ENCODE data around the gene GIPR.

GIPR gene

DNA sequence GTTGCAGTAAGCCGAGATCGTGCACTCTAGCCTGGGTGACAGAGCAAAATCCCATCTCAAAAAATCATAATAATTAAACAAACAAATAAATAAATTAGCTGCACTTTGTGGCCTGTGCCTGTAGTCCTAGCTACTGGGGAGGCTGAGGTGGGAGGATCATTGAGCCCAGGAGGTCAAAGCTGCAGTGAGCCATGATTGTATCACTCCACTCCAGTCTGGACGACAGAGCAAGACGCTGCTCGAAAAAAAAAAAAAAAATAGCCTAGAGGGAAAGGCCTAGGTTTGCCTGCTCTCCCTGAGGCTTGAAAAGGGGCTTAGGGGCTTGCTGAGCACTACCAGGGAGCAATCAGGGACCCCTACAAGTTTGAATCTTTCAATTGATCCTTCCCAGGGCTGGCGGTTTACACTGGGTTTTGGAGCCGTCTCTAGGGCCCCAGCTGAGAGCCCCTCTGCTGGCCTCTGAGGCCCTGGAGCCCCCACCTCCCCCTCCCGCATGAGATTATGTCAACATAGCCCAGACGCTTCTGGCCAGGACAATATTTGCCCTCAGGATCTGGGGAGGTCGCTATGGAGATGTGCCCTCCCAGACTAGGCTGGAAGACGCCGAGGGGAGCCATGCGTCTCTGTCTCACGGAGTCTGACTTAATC, 10.4 kb upstream of the GIPR start:
- H3K27ac ChIP-seq (ENCODE audit: low read depth, low read length) = no peak overlapping the region
- no peaks in the 10 kb centered on the region for H3K4me1 ChIP-seq (ENCODE audit: control insufficient read depth, insufficient read depth, low read length)
- H3K27me3 ChIP-seq (ENCODE audit: control insufficient read depth, insufficient read depth, low read length) = no peaks in the 10 kb centered on the region
- no peaks in the 10 kb centered on the region for H3K36me3 ChIP-seq (ENCODE audit: control insufficient read depth, insufficient read depth, low read length)
- H3K9ac ChIP-seq (ENCODE audit: low read length) = no peak overlapping the region
- no peak overlapping the region for H3K4me3 ChIP-seq (ENCODE audit: low read length)

DNA sequence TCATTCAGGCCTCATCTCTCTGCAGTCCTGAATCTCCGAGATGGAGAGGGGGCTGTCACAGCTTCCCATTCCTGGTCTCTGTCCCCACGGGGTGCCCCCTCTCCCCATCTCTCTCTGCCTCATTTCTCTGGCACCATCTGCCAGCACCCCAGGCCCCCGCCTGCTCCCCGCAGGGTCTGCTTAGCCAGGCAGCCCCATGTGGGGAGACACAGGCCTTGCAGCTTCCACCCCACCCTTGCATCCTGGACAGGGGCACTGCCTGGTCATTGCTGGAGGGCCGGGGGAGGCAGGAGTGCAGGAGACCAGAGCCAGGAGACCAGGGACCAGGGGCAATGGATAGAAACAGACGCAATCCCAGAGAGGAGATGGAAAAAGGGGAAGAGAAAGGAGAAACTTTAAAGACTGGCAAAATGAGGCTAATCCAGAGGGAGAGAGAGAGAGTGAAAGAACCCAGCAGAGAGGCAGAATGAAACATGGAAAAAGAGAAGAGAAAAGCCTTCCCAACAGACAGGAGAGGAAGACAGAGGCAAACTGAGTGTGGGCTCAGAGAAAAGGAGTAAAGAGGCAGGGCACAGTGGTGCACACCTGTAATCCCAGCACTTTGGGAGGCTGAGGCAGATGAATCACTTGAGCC, 8.8 kb upstream of the GIPR start:
- H3K27ac ChIP-seq (ENCODE audit: low read depth, low read length) = no peak overlapping the region
- no peaks in the 10 kb centered on the region for H3K36me3 ChIP-seq (ENCODE audit: control insufficient read depth, insufficient read depth, low read length)

DNA sequence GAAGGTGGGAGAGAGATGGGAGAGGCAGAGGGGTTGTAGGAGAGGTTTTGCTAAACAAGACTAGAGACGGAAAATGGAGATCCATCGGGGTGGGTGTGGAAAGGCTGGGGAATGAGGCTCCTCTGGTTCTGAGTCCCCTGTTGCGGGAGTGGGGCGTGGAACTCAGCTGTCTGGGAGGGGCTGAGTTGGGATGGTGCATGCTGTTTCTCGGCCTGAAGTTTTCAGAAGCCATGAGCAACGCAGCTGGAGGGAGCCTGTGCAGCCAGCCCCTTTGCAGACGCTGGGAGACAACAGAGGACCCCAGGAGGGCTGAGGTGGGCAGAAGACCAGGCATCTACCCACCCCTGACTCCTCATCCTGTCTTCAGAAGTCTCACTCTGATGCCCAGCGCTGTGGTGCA, 7.4 kb upstream of the GIPR start:
- H3K9ac ChIP-seq (ENCODE audit: low read length) = no peak overlapping the region
- H3K27me3 ChIP-seq (ENCODE audit: control insufficient read depth, insufficient read depth, low read length) = no peaks in the 10 kb centered on the region
- H3K27ac ChIP-seq (ENCODE audit: low read depth, low read length) = no peak overlapping the region
- H3K4me3 ChIP-seq (ENCODE audit: low read length) = no peak overlapping the region
- no peaks in the 10 kb centered on the region for H3K4me1 ChIP-seq (ENCODE audit: control insufficient read depth, insufficient read depth, low read length)
- no peaks in the 10 kb centered on the region for H3K36me3 ChIP-seq (ENCODE audit: control insufficient read depth, insufficient read depth, low read length)

More for the DNA sequence above, 8.8 kb upstream of the GIPR start:
- Histone ChIP-seq H3K4me3 (ENCODE audit: low read length) (no peak overlapping the region), H3K4me1 (ENCODE audit: control insufficient read depth, insufficient read depth, low read length) (no peaks in the 10 kb centered on the region), H3K27me3 (ENCODE audit: control insufficient read depth, insufficient read depth, low read length) (no peaks in the 10 kb centered on the region), H3K9ac (ENCODE audit: low read length) (no peak overlapping the region)

DNA sequence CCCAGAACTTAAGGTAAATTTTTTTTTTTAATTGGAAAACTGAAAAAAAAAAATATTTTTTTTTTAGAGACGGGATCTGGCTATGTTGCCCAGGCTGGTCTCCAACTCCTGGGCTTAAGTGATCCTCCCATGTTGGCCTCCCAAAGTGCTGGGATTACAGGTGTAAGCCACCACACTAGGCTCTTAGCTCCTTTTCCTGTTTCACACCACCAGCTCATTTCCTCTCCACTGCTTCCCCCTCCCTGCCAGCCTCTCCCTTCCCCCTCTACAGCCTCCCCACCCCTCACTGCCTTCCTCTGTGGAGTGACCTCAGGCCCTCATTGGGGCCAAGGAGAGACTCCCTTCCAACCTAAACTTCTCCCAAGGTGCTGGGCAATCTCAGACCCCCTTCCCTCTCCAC, 4.2 kb upstream of the GIPR start:
- peaks cover 8% of the 10 kb centered on the region for H3K27me3 ChIP-seq (ENCODE audit: control insufficient read depth, insufficient read depth, low read length)
- H3K27ac ChIP-seq (ENCODE audit: low read depth, low read length) = no peak overlapping the region
- H3K9ac ChIP-seq (ENCODE audit: low read length) = no peak overlapping the region
- H3K4me1 ChIP-seq (ENCODE audit: control insufficient read depth, insufficient read depth, low read length) = no peaks in the 10 kb centered on the region
- H3K36me3 ChIP-seq (ENCODE audit: control insufficient read depth, insufficient read depth, low read length) = no peaks in the 10 kb centered on the region
- H3K4me3 ChIP-seq (ENCODE audit: low read length) = no peak overlapping the region

DNA sequence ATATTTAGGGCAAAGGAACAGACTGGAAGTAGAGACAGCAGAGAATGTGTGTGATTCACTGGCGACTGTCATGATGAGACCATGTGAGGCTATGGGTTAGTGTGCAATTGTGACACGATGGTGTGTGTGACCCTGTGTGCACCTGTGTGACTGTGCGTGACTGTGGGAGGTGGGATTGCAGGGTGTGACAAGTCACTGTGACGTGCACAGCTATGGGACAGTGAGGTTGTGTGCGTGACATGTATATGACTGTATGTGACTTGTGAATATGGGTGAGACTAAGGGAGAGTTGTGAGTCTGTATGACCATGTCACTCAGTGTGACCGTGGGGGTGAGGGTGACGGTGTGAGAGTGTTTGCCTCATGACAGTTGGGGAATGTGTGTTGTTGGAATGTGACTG, 3.4 kb upstream of the GIPR start:
- Histone ChIP-seq H3K27me3 (ENCODE audit: control insufficient read depth, insufficient read depth, low read length) (peaks cover 14% of the 10 kb centered on the region), H3K36me3 (ENCODE audit: control insufficient read depth, insufficient read depth, low read length) (no peaks in the 10 kb centered on the region), H3K4me1 (ENCODE audit: control insufficient read depth, insufficient read depth, low read length) (no peaks in the 10 kb centered on the region), H3K4me3 (ENCODE audit: low read length) (no peak overlapping the region), H3K27ac (ENCODE audit: low read depth, low read length) (no peak overlapping the region), H3K9ac (ENCODE audit: low read length) (no peak overlapping the region)

DNA sequence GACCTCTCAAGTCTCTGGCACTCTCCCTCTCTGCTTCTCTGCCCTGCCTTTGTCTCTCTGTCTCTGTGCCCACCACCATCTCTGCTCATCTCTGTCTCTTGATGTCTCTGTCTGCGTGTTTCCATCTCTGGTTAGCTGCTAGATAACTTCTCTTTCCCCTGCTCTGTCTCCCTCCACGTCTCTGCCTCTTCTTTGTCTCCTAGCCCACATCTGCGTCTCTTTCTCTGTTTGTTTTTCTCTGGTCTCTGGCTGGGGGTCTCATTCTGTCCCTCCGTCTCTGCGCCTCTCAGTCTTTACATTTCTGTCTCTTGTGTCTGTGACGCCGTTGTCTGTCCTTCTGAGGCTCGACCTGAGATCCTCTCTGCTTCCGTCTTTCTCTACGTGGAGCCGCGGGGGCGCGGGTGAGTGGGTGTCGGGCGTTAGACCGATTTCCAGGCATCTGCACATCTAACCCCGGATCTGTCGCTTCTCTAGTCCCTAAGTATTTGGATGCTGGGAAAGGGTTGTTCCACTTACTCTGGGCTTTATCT, 386 bp downstream of the GIPR start:
- Histone ChIP-seq H3K4me1 (ENCODE audit: control insufficient read depth, insufficient read depth, low read length) (no peaks in the 10 kb centered on the region), H3K4me3 (ENCODE audit: low read length) (peak overlapping the region; percentile 43), H3K9ac (ENCODE audit: low read length) (no peak overlapping the region), H3K36me3 (ENCODE audit: control insufficient read depth, insufficient read depth, low read length) (no peaks in the 10 kb centered on the region), H3K27me3 (ENCODE audit: control insufficient read depth, insufficient read depth, low read length) (peaks cover 31% of the 10 kb centered on the region), H3K27ac (ENCODE audit: low read depth, low read length) (no peak overlapping the region)

DNA sequence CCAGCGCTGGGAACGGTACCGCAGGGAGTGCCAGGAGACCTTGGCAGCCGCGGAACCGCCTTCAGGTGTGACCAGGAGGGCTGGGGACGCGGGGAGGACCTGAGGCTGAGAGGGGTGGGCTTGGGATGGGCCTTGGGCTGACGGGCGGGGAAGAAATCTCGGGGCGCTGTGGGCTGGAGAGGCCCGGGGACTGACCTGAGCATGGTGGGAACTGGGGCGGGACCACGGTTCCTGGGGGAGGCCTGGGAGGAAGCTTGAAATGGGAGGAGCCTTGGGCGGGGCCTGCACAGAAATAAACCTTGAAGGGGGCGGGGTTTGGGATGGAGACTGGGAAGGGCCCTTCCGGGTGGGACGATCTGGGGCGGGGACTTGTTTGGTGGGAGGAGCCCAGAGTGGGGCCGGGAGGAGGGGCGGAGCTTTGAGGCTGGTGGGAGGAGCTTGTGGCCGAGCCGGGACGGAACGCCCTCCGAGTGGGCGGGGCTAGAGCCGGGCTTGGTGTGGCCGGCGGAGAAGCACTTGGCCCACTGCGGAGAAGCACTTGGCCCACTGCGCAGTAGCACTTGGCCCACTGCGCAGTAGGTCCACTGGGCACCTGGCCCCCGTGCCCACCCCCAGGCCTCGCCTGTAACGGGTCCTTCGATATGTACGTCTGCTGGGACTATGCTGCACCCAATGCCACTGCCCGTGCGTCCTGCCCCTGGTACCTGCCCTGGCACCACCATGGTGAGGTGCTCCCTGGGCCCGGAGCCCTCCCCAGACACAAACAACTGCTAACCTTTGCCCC, 2.8 kb downstream of the GIPR start:
- Histone ChIP-seq H3K4me3 (ENCODE audit: low read length) (peak overlapping the region; percentile 21), H3K27ac (ENCODE audit: low read depth, low read length) (no peak overlapping the region), H3K4me1 (ENCODE audit: control insufficient read depth, insufficient read depth, low read length) (no peaks in the 10 kb centered on the region), H3K27me3 (ENCODE audit: control insufficient read depth, insufficient read depth, low read length) (peaks cover 31% of the 10 kb centered on the region), H3K36me3 (ENCODE audit: control insufficient read depth, insufficient read depth, low read length) (no peaks in the 10 kb centered on the region), H3K9ac (ENCODE audit: low read length) (no peak overlapping the region)

DNA sequence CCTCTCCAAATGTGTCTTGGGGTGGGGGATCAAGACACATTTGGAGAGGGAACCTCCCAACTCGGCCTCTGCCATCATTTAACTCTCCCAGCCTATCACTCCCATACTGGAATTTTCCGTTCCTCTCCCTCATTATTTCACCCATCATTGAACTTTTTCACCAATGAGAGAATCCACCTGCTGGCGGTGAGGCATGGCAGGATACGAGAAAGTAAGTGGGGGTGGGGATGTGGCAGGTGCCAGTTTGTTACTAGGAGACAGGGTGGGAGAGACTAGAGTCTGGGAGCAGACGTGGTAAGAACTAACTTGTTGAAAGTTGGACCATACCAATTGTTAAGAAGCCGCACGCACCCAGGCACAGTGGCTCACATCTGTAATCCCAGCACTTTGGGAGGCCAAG, 6.9 kb downstream of the GIPR start:
- Histone ChIP-seq H3K27ac (ENCODE audit: low read depth, low read length) (no peak overlapping the region), H3K9ac (ENCODE audit: low read length) (no peak overlapping the region), H3K36me3 (ENCODE audit: control insufficient read depth, insufficient read depth, low read length) (no peaks in the 10 kb centered on the region), H3K27me3 (ENCODE audit: control insufficient read depth, insufficient read depth, low read length) (peaks cover 27% of the 10 kb centered on the region), H3K4me3 (ENCODE audit: low read length) (no peak overlapping the region), H3K4me1 (ENCODE audit: control insufficient read depth, insufficient read depth, low read length) (no peaks in the 10 kb centered on the region)

DNA sequence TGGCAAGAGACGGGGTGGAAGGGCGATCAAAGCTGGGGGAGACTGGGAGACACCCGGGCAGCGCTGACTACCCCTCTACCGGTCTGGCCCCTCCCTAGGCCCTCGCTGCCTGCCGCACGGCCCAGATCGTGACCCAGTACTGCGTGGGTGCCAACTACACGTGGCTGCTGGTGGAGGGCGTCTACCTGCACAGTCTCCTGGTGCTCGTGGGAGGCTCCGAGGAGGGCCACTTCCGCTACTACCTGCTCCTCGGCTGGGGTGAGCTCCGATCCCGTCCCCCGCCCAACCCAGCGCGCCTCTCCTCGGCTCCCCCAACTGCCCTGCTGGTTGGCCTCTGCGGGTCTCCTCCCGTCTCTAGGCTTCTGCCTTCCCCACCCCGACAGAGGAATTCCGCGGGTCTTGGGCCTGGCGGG, 8.8 kb downstream of the GIPR start:
- Histone ChIP-seq H3K27ac (ENCODE audit: low read depth, low read length) (no peak overlapping the region), H3K4me3 (ENCODE audit: low read length) (peak overlapping the region; percentile 1), H3K4me1 (ENCODE audit: control insufficient read depth, insufficient read depth, low read length) (no peaks in the 10 kb centered on the region), H3K36me3 (ENCODE audit: control insufficient read depth, insufficient read depth, low read length) (no peaks in the 10 kb centered on the region), H3K27me3 (ENCODE audit: control insufficient read depth, insufficient read depth, low read length) (peaks cover 15% of the 10 kb centered on the region), H3K9ac (ENCODE audit: low read length) (no peak overlapping the region)

DNA sequence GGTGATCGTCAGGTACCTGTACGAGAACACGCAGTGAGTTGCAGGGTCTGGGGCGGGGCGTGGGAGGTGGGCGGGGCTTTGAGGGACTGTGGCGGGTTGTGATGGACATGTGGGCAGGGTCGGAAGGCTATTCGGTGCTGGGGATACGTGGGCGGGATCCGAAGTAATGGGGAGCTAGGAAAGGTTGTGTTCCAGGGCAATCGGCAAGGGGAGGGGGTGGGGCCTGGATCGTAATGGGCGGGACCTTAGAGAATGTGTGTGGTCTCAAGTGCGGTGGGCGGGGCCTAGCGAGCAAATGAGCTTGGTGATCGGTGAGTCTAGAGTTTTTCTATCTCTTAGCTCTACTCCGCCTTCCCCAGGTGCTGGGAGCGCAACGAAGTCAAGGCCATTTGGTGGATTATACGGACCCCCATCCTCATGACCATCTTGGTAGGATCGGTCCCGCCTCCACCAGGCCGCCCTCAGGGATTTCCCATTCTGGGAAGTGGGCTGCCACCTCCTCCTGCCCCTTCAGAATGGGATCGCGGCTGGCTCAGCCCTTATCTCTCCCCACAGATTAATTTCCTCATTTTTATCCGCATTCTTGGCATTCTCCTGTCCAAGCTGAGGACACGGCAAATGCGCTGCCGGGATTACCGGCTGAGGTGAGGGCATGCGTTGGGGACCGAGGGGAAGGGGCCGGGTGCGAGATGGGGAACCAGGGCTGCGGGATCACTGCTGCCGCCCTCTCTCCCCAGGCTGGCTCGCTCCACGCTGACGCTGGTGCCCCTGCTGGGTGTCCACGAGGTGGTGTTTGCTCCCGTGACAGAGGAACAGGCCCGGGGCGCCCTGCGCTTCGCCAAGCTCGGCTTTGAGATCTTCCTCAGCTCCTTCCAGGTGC, 9.6 kb downstream of the GIPR start:
- H3K36me3 ChIP-seq (ENCODE audit: control insufficient read depth, insufficient read depth, low read length) = no peaks in the 10 kb centered on the region
- H3K4me3 ChIP-seq (ENCODE audit: low read length) = peak overlapping the region; percentile 33
- H3K9ac ChIP-seq (ENCODE audit: low read length) = no peak overlapping the region
- H3K27ac ChIP-seq (ENCODE audit: low read depth, low read length) = no peak overlapping the region
- no peaks in the 10 kb centered on the region for H3K4me1 ChIP-seq (ENCODE audit: control insufficient read depth, insufficient read depth, low read length)
- H3K27me3 ChIP-seq (ENCODE audit: control insufficient read depth, insufficient read depth, low read length) = peaks cover 15% of the 10 kb centered on the region

DNA sequence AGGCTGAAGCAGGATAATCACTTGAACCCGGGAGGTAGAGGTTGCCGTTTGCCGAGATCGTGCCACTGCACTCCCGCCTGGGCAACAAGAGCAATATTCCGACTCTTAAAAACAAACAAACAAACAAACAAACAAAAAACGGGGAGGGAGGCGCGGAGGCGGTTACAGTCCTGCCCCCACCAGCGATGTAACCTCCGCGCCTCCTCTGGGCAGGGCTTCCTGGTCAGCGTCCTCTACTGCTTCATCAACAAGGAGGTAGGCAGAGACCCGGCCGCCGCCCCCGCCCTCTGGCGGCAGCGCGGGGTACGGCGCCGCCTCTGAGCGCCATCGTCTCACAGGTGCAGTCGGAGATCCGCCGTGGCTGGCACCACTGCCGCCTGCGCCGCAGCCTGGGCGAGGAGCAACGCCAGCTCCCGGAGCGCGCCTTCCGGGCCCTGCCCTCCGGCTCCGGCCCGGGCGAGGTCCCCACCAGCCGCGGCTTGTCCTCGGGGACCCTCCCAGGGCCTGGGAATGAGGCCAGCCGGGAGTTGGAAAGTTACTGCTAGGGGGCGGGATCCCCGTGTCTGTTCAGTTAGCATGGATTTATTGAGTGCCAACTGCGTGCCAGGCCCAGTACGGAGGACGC, 13.5 kb downstream of the GIPR start:
- peak overlapping the region; percentile 64 for H3K4me3 ChIP-seq (ENCODE audit: low read length)
- no peaks in the 10 kb centered on the region for H3K4me1 ChIP-seq (ENCODE audit: control insufficient read depth, insufficient read depth, low read length)
- H3K36me3 ChIP-seq (ENCODE audit: control insufficient read depth, insufficient read depth, low read length) = peaks cover 3% of the 10 kb centered on the region
- H3K9ac ChIP-seq (ENCODE audit: low read length) = peak overlapping the region; percentile 49
- H3K27ac ChIP-seq (ENCODE audit: low read depth, low read length) = no peak overlapping the region
- H3K27me3 ChIP-seq (ENCODE audit: control insufficient read depth, insufficient read depth, low read length) = peaks cover 12% of the 10 kb centered on the region

Data from rectal smooth muscle tissue (tissue), 1 donor.